ENCODE measurements around the gene DUSP15. TPM values are rescaled to one million over a fixed set of nuclear protein-coding genes. Genes with fewer than 3 reads are reported as not detected.
A peak's percentile ranks its signal among the peaks of the same experiment; 100 is the strongest.
"Not testable (repeated sequence)": the region's sequence is repeated elsewhere in the genome, so short reads cannot be mapped to it uniquely, and the experiment has no call there.

The DUSP15 gene
- total RNA-seq, 1 experiment from 2014 or later, result not detected

- no peak for DNase-seq (ENCODE audit: low spot score)
Observed at GRCh38 chr20:31840906-31841816, 29.2 kb downstream of the DUSP15 start.

DNA sequence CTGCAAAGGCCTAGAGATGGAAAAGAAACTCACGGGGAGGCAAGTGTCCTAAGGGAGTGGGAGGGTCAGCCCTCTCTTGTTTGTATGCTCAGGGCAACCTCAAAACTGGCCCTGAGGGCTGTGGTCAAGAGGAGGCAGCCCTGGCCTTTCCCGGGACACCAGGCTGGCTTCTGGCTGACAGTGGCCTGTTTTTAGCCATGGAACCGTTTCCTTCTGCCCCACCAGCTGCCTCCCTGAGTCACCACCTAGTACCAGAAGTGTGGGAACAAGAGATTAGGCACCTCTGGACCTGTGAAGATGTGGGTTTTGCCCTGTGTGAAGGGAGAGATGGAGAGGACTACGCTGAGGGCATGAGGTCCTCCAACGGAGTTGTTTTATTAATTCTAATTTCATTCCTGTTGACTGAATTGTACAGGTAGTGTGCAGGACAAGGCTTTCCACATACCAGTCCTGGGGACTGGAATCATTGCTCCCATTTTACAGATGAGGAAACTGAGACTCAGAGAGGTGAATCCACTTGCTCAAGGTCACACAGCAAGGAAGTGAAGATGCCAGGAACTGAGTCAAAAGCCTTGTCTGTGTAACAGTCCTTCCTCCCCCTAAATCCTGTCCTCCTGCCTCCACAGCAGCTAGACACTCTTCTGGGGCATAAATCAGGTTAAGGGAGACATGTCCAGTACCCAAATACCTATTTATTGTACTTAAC lies 30.4 kb downstream of the DUSP15 start:
- no peak for DNase-seq (ENCODE audit: low spot score)

- no peak for DNase-seq (ENCODE audit: low spot score)
Observed at GRCh38 chr20:31838646-31839292, 31.6 kb downstream of the DUSP15 start.

- DNase-seq (ENCODE audit: low spot score), result no peak
Observed at GRCh38 chr20:31837896-31838397, 32.4 kb downstream of the DUSP15 start.

- no peak for DNase-seq (ENCODE audit: low spot score)
Observed at GRCh38 chr20:31836853-31837608, 33.3 kb downstream of the DUSP15 start.

GRCh38 chr20:31835977-31836852 lies 34.1 kb downstream of the DUSP15 start:
- DNase-seq (ENCODE audit: low spot score), result peak; percentile 89

DNA sequence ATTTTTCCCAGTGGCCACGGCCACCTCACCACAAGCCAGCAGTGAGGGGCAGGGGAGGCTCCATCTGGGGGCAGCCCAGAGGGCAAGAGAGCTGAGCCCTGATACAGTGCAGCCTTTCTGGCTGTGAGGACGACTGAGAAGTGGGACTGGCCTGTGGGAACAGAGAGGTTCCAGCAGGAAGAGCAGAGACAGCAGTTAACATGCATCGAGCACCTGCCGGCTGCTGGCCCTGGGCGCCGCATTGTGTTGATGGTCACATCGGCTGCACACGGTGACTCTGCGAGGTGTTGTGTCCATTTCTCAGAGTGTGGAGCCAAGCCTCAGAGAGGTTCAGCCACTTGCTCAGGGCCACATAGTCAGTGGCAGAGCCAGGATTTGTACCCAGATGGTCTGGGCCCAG lies 34.8 kb downstream of the DUSP15 start:
- no peak for DNase-seq (ENCODE audit: low spot score)

GRCh38 chr20:31833931-31834521 lies 36.3 kb downstream of the DUSP15 start:
- DNase-seq (ENCODE audit: low spot score), result no peak

- DNase-seq (ENCODE audit: low spot score), result peak; percentile 85
Observed at GRCh38 chr20:31833130-31833930, 37.0 kb downstream of the DUSP15 start.

DNA sequence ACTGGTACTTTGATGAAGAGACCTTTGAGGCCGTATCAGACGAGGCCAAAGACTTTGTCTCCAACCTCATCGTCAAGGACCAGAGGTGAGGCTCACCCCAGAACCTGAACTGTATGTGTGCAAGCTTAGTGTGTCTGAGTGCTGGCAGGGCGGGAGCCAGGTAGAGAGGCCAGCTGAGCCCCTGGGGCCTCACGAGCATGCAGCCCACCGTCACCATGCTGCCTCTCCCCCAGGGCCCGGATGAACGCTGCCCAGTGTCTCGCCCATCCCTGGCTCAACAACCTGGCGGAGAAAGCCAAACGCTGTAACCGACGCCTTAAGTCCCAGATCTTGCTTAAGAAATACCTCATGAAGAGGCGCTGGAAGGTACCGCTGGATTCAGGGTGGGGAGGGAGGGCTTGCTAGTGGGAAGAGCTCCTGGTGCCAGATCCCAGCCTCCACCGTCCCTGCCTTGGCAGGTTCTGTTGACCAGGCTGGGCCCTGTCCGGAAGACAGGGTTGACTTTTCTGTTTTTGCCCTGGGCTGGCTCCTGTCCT lies 38.5 kb downstream of the DUSP15 start:
- no peak for DNase-seq (ENCODE audit: low spot score)

DNA sequence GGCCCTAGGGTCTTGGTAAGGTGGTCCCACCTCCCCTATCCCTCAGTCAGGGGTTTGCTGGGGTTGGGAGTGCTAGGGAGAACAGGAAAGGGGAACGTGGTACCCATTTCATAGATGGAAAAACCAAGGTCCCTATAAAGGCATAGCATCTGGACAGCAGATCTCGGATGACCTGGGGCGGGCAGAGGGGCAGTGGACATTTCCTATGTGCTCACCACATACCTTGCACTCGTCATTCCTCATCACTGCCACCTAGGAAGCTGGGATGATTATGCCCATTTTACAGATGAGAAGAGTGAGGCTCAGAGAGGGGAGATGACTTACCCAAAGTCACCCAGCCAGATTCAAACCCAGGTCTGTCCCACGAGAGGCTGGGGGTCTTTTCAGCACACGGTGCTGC lies 39.1 kb downstream of the DUSP15 start:
- DNase-seq (ENCODE audit: low spot score), result no peak

DNA sequence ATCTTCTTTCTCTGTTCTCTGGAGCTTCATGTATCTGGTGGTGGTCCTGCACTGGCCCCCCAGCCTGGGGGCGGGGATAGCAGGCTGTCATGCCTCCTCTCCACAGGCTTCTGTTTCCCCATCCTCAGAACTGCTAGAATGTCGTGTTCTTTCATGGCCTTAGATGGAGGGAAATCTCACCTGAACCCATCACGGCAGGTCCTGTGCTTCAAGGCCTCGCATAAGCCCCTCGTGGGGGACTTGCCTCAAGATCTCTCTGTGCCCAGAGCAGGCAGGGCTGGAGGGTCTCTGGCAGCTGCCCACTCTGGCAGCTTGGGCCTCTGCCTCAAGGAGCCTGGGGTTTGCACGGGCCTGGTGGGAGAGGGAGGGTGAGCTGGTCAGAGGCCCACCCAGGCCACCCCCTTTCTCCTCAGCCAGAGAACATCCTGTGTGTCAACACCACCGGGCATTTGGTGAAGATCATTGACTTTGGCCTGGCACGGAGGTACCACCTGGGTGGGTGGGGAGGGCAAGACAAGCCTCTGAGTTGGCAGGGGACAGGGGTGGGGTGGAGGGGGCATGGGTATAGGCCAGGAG lies 39.8 kb downstream of the DUSP15 start:
- no peak for DNase-seq (ENCODE audit: low spot score)

DNA sequence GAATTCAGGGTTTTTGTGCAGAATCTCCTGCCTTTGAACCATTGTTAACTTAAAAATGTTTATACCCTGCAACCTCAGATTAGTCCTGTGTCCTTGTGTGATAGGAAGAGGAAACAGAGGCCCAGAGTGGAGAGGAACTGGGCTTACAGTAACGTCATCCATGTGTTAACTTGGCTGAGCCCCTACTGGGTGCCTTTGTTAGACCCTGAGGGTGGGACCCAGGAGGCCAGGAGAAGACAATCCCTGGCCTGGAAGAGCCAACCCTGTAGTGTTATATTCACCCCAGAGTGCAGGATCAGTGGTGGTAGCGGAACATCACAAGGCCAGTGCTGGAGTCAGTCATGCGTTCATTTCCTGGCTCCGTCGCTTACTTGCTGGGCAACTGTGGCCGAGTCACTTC lies 40.6 kb downstream of the DUSP15 start:
- DNase-seq (ENCODE audit: low spot score), result no peak

DNA sequence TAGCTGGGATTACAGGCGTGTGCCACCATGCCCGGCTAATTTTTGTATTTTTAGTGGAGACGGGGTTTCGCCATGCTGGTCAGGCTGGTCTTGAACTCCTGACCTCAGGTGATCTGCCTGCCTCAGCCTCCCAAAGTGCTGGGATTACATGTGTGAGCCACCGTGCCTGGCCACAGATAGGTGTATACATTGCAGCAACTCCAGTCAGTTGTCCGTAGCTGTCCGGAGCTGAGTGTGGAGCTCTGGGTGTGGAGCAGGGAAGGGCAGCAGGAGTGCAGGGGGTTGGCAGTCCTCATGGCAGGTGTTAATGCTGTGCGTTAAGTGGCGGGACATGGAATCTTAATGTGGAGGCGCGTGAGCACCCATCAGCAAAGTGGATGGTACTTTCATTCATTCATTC lies 42.3 kb downstream of the DUSP15 start:
- not testable (repeated sequence) for DNase-seq (ENCODE audit: low spot score)

DNA sequence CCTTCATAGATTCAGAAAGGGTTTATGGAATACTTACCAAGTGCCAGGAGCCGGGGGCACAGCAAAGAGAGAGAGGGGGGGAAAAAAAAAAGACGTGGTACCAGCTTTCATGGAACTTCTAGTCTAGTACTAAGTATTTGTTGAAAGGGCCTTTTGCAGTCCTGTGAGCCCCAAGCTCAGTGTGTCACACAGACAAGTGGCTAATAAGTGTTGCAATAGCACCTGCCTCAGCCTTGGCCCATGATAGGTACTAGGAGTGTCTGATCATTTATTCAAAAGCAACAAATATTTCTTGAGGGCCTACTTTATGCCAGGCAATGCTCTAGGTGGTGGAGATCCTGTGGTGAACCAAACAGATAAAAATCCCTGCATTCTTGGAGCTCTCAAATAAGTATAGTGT lies 43.3 kb downstream of the DUSP15 start:
- DNase-seq (ENCODE audit: low spot score), result no peak

GRCh38 chr20:31826074-31826473 lies 44.3 kb downstream of the DUSP15 start:
- DNase-seq (ENCODE audit: low spot score), result no peak

- no peak for DNase-seq (ENCODE audit: low spot score)
Observed at GRCh38 chr20:31824554-31825313, 45.6 kb downstream of the DUSP15 start.

DNA sequence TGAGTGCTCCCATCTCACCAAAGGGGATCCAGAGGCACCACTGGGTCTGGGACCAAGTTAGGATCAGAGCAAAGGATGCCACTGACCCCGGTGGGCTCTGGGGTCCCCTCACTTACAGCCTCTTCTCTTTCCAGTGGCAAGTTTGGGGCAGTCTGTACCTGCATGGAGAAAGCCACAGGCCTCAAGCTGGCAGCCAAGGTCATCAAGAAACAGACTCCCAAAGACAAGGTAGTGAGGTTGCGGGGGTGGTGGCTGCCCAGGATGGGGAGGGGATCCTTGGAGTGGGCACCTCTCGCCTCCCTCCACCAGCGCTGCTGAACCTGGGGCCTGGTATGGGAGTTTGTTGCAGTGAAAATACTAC lies 46.2 kb downstream of the DUSP15 start:
- no peak for DNase-seq (ENCODE audit: low spot score)

All from HT-29 (cell line).